Activated CD4-positive, alpha-beta T cell treated with anti-CD3 and anti-CD28 coated beads, Interleukin-2, amount 50 U/mL, for 48 hours (primary cell): Measurements from ENCODE around the gene SEC14L5.
"Not testable (repeated sequence)": the region's sequence is repeated elsewhere in the genome, so short reads cannot be mapped to it uniquely, and the experiment has no call there.

Experiments
- DNase-seq, 2 experiments: peaks; one replicate each; pipeline ENCODE4 v3.0.0-alpha.2; 2020

The SEC14L5 gene

DNA sequence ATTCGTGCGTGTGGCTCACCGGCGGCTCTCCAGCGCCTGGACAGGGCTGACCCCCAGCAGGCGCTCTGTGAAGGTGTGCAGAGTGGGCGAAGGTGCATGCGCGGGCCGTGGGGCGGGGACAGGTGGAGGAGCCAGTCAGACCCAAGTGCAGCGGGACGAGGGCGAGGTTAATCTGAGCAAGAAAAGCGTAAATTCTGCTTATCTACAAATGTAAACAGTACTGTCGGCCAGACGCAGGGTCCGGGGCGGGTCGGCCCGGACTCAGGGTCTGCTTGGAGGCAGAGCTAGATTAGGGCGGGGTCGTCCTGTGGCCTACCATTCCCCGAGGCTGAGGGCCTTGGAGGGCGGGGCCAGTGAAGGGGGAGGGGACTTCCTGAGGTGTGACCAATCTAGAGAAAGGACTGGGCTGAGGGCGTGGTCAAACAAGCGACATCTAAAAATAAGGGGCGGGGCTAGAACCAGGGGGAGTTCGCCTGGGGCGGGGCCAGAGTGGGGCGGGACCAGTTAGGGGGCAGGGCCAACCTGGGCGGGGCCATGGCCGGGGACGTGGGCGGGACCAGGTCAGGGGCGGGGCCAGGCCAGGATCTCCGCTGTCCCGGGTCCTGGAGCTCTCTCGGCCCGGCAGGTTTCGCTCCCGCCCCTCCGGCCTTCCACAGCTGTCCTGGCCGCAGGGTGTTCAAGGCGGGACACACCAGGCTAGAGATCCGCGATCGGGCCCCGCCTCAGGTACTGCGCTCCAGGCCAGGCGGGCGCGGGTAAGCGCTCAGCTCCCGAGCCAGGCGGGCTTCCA lies at the start of gene SEC14L5:
Gene SEC14L5 (plus strand): TSS at position 611 of the 790 bp plus-strand sequence. CDS start 994 bp downstream, outside the sequence.
- DNase-seq: peak; percentile 95 to 96

DNA sequence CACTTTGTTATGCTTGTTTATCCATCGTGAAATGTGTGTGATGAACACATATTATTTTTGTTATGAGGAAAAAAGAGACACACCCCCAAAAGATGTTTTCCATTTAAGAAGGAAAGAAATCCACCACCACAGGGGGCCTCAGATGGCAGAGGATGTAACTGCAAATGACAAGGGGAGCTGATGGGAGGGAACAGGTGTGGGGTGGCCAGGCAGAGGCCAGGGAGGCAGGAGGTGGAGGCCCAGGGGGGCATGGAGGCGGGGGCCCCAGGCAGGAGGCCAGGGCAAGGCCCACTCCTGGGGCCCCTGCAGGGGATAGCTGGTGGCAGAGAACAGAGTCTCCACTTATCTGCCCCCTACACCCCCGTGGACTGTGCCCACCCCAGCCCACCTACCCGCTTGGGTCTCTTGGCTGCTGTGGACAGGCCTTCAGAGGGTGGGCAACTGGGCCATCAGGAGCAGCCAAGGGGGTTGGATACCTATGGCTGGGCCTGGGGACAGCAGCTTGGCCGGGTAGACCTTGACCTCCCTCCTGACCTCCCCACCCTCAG lies 49.2 kb upstream of the SEC14L5 start:
- no peak for DNase-seq

DNA sequence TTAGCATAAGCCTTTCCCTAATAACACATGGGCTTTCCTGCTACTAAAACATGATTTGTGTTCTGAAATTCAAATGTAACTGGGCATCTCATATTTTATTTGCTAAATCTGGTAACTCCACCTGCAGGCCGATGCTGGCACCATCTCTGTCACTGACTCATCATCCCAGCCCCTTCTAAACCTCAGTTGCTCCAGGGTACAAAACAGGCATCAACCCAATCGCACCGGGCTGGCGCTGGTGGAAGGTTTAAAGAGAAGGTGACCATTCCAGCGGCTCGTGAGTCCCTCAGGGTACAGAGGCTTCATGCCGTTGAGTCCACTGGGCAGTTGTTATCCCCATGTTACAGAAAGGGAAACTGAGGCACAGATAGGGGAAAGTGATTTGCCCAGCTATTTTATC lies 48.3 kb upstream of the SEC14L5 start:
- no peak for DNase-seq

DNA sequence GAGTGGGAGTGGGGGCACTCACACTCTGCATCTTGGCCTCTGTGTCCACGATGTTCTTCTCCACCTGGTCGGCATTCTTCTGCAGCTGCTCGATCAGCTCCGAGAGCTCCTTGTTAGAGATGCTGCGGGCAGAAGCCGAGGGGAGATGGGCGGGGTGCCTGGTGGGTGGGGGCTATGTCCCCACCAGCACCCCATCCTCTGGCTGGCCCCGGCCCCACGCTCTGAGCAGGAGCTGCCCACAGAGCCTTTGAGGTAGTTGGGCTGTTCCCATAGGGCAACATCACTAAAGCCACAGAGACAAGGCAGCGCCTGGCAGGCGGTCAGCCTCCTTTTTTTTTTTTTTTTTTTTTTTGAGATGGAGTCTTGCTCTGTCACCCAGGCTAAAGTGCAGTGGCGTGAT lies 47.3 kb upstream of the SEC14L5 start:
- no peak for DNase-seq

DNA sequence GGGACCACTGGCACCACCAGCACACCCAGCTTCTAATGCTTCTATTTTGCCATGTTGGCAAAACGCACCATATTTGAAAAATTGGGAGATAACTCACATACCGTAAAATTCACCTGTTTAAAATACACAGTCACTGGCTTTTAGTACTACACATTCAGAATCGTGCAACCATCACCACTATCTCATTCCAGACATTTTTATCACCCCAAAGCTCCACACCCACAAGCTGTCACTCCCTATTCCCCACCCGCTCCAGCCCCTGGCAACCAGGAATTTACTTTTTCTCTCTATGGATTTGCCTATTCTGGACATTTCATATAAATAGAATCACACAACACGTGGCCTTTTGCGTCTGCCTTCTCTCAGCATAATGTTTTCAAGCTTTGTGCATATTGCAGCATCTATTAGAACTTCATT lies 46.2 kb upstream of the SEC14L5 start:
- DNase-seq: no peak

DNA sequence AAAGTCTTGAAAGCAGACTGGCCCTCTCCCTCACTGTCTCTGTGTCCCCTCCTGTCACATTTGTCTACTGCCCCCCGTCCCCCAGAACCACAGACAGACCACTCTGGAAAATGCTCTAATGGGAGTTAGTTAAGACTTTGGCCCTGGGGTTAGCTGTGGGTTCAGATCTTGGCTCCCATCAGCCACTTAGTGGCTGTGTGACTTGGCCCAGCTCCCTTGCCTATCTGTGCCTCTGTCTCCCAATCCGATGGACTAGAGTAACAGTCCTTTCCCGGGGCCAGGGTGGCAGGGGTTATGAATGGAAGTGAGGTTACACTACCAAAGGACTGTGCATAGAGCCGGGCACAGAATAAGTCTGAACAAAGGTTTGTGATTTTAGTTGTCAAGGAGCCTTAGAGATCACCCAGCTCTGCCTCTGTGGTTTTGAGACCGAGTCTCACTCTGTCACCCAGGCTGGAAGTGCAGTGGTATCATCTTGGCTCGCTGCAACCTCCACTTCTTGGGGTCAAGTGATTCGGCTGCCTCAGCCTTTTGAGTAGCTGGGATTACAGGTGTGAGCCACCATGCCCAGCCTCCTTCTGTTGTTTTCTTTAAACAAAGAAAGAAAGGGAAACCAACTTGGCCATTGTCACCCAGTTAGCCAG lies 44.9 kb upstream of the SEC14L5 start:
- DNase-seq: no peak

DNA sequence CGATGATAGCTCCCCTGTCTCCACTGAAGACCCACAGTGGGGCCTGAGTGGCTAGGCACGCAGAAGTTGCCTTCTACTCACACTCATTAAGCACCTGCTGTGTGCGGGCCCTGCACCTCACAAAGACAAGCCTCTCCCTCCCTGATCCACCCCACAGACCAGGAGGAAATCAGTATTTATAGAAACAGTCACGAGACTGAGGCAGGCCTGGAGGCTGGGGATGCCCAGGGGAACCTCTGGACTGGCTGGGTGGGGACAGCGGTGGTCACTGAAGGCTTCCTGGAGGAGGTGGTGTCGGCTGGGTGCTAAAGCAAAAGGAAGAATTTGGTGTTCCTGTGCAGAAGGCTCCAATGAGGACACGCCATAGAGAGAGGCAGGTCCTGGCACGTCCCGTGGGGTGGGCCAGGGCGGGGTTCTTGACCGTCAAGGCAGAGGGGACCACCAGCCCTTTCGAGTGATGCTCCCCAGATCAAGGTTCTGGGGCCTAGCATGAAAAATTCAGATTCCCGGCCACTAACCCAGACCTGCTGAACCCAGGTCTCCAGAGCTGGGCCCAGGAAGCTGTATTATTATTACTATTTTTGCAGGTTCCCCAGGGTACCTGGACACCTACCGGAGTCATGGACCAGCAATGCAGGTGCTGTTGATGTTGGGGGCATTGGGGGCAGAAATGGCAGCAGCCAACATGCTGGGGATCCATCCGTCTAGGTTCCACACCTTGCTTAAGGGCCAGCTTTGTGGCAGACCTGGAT lies 44.2 kb upstream of the SEC14L5 start:
- DNase-seq: no peak

DNA sequence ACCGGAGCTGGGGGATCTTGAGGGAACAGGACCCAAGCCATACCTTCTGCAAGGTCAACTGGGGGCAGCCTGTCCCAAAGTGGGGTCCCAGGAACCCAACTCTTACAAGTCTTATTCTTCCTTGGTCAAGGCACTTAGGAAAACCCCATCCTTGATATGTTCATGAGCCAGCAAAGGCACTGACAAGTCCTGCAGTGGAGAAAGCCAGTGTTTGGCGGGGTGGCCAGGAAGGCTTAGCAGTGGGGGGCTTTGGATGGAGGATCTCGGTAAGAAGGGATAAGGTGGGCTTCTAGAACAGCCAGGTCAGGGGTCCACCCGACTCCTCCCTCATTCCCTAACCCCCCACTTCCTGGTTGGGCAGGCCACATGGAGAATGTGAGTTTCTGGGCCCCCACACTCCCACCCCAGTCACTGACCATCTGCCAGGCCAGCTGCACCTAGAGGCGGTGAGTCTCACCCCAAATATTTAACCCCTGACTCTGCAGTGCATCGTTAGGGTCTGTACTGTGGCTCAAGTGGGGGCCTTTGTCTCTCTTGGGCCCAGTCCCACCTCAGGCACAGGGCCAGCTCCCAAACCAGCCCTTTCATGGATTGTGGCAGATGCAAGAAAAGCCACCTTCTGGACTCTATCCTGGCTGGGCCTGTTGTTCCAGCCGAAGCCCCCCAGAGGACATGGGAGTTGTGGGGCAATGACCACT lies 43.5 kb upstream of the SEC14L5 start:
- DNase-seq: no peak

DNA sequence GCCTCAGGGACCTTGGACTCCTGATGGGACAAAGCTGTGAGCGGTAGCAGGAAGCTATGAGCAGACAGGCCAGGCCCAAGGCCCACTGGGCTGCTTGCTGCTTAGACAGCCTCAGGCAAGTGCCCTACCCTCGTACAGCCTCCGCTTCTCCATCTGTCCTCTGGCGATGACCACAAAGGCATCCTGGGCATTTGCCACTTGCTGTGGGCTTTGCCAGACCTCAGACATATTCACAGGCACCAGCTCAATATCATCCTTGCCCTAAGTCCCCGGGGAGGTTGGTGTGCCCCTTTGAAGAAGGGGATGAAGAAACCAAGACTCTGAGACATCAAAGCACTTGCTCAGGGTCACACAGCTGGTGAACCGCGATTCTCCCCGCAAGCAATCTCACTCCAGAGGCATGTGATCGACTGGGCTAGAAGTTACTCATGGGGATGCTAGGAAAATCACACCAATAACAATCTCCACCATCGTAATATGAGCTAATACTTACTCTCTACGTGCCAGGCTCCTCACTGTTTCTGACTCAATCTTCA lies 42.8 kb upstream of the SEC14L5 start:
- no peak for DNase-seq

DNA sequence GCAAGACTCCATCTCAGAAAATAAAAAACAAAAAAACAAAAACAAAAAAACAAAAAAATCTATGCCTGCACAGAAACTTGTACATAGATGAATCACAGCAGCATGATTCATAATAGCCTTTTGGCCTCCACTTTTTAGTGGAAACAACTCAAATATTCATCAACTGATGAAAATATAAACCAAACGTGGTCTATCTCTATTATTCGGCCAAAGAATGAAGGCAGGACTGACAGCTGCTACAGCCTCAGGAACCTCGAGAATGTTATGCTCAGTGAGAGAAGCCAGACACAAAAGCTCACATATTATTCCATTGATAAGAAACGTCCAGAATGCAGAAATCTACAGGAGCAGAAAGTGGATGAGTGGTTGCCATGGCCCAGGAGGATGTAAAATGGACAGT lies 41.0 kb upstream of the SEC14L5 start:
- no peak for DNase-seq

DNA sequence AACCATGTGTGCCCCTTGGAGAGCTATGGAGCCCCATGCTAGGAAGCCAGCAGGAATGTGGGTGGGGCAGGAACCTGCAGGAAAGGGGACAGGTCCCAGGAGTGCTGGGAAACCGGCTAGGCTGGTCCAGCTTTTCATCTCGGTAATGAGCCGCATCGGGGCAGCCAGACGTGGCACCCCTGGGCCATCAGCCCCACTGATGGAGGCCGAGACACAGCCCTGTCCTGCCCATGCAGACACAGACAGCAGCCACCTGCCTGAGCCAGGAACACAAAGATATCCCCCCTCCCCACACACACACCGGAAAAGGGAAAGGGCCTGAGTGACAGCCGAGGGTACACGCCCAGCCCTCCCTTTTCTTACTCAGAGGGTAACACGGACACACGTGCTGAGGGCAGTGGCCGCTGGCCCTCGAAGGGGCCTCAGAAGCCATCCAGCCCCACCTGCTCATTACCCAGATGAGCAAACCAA lies 39.3 kb upstream of the SEC14L5 start:
- DNase-seq: no peak

DNA sequence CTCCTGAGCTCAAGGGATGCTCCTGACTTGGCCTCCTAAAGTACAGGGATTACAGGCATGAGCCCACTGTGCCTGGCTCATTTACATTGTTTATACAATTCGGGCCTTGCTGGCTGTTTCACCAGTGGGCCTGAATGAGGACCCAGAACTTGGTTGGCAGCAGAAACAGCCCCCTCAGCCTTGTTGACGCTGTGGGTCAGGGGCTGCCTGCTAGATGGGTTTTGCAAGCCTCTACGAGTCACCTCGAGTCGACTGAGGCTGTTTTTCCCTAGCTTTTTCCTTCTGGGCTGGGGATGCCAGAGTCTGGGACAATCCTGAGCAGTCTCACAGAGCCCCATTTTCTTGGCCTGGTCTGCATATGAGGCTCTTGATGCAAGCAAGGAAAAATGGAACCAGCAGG lies 37.3 kb upstream of the SEC14L5 start:
- DNase-seq: no peak

DNA sequence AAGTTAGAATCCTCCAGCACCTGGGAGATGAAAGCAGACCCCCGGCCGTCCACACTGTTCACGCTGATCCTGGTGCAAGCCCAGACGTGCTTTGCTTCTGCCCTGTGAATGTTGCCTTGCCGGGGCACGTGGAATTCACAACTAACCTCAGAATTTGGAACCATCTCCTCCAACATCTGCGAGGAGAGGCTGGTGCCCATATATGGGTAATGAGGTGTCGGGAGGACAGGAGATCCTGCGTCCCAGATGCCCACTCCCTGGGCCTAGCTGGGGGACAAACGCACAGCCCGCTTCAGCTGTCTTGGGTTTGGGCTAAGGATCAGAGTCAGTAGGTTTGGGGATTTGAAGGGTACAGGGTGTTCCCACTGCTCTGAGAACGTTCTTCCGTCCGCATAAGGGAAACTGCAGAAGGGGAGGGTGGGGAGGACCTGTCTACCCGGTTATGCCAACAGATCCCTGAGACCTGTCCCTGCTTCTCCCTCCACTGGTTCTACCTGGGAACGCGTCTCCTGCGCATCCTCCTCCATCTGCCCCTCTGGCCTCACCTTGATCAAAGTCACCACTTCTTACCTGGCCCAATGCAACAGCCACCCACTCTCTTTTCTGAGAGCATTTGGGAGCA lies 35.3 kb upstream of the SEC14L5 start:
- DNase-seq: no peak

DNA sequence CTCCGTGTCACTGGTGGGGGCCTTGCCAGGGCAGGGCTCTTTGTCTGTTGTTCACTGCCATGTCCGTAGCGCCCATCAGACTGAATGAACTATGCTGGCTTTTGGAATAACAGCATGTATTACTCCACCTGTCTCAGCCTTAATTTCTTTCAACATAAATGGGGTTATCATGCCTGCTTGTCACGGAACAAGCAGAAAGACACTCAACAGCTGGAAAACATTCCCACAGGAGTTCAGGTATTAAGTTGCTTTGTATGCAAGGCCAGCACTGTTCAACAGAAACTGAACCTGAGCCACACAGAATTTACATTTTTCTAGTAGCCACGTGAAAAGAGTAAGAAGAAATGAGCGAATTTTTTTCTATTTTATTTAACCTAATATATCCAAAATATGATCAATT lies 34.3 kb upstream of the SEC14L5 start:
- no peak for DNase-seq

DNA sequence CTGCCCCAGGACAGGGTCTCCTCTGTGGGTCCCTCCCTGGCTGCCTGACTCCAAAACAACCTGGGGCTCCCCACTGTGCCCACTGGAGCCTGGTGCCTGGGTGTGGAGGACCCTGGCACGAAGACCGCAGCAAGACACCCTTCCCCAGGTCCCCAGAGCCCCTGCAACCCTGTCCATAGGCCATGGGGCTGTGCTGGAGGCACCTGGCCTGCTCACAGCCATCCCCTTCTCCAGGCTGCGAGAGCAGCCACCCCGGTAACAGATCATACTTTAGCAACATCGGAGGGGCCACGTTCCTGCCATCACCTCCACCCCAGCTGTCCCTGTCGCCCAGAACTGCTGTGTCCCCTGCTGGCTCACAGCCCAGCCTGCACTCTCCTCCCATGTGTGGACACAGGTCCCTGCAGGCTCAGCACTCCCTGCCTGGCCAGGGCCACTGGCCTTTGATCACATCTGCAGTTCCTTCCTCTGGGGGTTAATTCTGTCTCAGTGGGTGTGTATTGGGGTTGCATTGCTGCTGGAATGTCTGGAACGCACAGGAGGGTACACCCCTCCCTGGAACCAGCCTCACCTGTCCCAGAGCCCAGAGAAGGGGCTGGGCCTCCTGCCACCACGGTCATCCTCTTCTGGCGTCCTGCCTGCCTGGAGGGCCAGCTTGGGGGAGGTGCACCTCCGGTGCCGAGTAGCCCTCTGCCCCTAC lies 33.4 kb upstream of the SEC14L5 start:
- no peak for DNase-seq

DNA sequence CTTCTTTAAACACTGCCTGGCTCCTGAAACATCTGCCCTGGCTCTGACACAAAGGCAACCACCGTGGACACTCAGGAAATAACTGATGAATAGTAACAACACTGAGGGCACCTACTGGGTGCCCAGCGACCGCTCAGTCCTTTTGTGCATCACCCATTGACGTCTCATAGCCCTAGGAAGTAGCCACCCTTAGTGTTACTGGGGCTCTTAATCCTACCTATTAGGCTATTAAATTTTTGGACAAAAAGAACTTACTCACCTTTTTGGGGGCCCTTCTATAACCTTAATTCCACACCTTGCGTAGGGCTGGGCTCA lies 32.9 kb upstream of the SEC14L5 start:
- no peak for DNase-seq

DNA sequence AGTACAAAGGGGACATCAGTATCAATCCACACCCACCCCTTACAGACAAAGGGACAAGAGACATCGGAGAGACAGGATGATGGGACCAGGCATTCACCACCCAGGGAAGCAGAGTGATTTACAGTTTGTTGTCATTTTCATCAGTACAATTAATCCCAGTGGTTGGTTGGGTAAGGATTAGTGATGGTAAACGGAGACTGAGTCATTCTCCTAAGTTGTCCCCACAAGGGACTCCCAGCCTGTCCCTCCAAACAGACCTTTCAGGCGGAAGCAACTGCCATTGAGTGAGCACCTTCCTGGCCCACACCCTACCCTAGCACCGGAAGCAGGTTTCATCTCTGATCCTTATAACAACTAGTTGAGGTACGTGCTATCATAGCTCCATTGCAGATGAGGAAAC lies 32.3 kb upstream of the SEC14L5 start:
- DNase-seq: no peak

DNA sequence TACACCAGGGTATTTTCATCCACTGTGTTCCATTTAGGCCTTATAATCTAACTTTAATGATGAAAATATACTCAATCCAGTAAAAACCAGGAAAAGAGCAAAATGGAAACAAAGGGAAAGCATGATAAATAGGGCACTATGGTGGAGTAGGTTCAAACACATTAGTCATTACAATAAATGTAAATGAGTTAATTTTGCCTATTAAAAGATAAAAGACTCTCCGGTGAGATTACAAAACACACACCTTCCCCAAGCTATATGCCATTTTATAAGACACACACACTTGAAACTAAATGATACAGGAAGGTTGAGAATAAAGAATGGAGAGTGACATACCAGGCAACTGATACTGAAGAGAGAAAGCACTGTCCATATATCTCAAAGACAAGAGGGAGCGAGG lies 31.2 kb upstream of the SEC14L5 start:
- no peak for DNase-seq

DNA sequence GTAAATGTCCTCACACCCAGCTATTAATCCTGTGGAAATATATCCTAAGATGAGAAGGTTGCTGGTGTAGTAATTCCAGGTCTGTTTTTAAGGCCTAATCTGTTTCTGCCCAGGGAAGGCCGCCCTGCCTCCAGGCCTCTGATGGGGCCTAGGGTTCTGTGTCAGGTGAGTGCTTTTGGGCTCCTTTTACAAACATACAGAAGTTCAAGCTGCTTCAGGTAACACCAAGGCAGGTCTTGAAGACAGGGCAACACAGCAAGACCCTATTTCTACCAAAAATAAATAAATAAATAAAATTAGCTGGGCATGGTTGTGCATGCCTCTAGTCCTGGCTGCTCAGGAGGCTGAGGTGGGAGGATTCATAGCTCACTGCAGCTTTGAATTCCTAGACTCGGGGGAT lies 30.5 kb upstream of the SEC14L5 start:
- DNase-seq: no peak

DNA sequence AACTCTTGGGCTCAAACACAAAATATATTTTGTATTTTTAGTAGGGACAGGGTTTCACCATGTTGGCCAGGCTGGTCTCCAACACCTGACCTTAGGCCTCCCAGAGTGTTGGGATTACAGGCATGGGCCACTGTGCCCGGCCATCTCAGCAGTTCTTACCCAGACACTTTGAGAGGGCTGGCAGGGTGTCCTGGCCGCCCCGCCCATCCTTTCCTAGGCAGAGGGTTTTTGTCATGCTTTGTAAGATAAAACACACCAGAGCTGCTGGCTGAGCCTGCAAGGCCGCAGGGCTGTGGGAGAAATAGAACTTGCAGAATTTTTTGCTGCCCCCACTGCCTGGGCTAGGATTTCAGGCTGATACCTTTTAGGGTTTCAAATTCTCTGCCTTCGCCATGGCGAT lies 29.9 kb upstream of the SEC14L5 start:
- no peak for DNase-seq

DNA sequence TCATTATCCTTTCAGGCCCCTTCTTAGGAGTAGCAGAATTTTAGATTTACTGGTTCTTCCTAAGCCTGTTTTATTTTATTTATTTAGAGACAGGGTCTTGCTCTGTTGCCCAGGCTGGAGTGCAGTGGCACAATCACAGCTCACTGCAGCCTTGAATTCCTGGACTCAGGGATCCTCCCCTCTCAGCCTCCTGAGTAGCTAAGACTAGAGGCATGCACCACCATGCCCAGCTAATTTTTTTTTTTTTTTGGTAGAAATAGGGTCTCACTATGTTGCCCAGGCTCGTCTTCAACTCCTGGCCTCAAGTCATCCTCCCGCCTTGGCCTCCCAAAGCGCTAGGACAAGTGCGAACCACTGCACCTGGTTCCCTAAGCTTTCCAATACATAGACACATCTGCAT lies 28.5 kb upstream of the SEC14L5 start:
- not testable (repeated sequence) for DNase-seq

DNA sequence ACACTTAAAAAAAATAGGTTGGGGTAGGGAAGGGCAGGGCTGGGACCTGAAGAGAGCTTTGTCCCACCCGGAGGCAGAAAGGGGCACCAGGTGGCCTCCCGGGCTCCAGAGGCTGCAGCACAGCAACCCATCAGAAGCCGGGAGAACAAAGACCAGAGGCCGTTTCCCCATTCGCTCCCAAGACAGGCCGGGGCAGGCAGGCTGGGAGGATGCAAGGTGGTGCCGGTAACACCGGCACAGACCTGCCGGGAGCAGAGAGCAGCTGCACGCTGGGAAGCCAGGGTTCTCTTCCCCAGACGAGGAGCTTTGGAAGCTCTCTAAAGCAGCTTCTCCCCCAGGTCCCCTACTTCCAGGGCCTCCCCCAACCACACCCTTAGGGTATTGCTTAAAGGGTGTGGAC lies 26.7 kb upstream of the SEC14L5 start:
- no peak for DNase-seq
